NCI-H1105 treated with DMSO at 0.1 percent for 48 hours (cell line): Measurements from ENCODE around the gene PROM2.
A peak's percentile ranks its signal among the peaks of the same experiment; 100 is the strongest.
"Not testable (repeated sequence)": the region's sequence is repeated elsewhere in the genome, so short reads cannot be mapped to it uniquely, and the experiment has no call there.

Source experiments
- DNase-seq: peaks from one replicate; lab custom pipeline; 2025; lab: John Stamatoyannopoulos, UW

The PROM2 gene

GRCh38 chr2:95274291-95275150 is at the start of gene PROM2:
Gene PROM2 (plus strand): TSS chr2:95274449. CDS start chr2:95274586, 137 bp downstream.
- DNase-seq = no peak

- DNase-seq = no peak
Measured at GRCh38 chr2:95225658-95226057, 48.6 kb upstream of the PROM2 start.

GRCh38 chr2:95231723-95232122 is 42.5 kb upstream of the PROM2 start:
- DNase-seq = peak; percentile 78

GRCh38 chr2:95232232-95232631 is 42.0 kb upstream of the PROM2 start:
- DNase-seq = no peak

- DNase-seq = no peak
Measured at GRCh38 chr2:95234286-95234785, 39.9 kb upstream of the PROM2 start.

GRCh38 chr2:95234816-95235215 is 39.4 kb upstream of the PROM2 start:
- no peak for DNase-seq

- no peak for DNase-seq
Measured at GRCh38 chr2:95238131-95238530, 36.1 kb upstream of the PROM2 start.

GRCh38 chr2:95240091-95240490 is 34.2 kb upstream of the PROM2 start:
- DNase-seq = no peak

GRCh38 chr2:95240556-95240955 is 33.7 kb upstream of the PROM2 start:
- DNase-seq = no peak

- DNase-seq = not testable (repeated sequence)
Measured at GRCh38 chr2:95242084-95242483, 32.2 kb upstream of the PROM2 start.

- DNase-seq = no peak
Measured at GRCh38 chr2:95258271-95258670, 16.0 kb upstream of the PROM2 start.

- DNase-seq = no peak
Measured at GRCh38 chr2:95260028-95261023, 13.9 kb upstream of the PROM2 start.

- no peak for DNase-seq
Measured at GRCh38 chr2:95261602-95262001, 12.6 kb upstream of the PROM2 start.

- DNase-seq = no peak
Measured at GRCh38 chr2:95262896-95263542, 11.2 kb upstream of the PROM2 start.

GRCh38 chr2:95264624-95265023 is 9.6 kb upstream of the PROM2 start:
- no peak for DNase-seq

GRCh38 chr2:95265182-95265581 is 9.1 kb upstream of the PROM2 start:
- DNase-seq = no peak

- DNase-seq = no peak
Measured at GRCh38 chr2:95266781-95267430, 7.3 kb upstream of the PROM2 start.

GRCh38 chr2:95267458-95268210 is 6.6 kb upstream of the PROM2 start:
- no peak for DNase-seq

- no peak for DNase-seq
Measured at GRCh38 chr2:95268211-95269035, 5.8 kb upstream of the PROM2 start.
